IMR-90 (cell line): ENCODE measurements around the gene MYO1F. TPM values are rescaled to one million over a fixed set of nuclear protein-coding genes. Genes with fewer than 3 reads are reported as not detected.

Source experiments
- ATAC-seq: fragments of 200-7000 bp; cut with Tn5 transposase; 2 replicates; pipeline ENCODE4 v1.9.1; 2020; ENCODE audit warnings: low read depth, mild to moderate bottlenecking, moderate library complexity
- BruUV-seq: library from RNA; stranded (reverse); fragments of 400-500 nt; replicated peaks from 2 replicates; lab custom pipeline; 2021; lab: Mats Ljungman, UMichigan
- CTCF ChIA-PET: fragments of 300-600 bp; formaldehyde crosslinking; extraction: SDS; loops from one replicate; lab custom pipeline; 2021; ENCODE audit warnings: antibody characterized with exemption; lab: Yijun Ruan, JAX
- POLR2A ChIA-PET: fragments of 300-600 bp; sonication (Branson Sonifier 250); formaldehyde crosslinking; loops from one replicate; lab custom pipeline; 2022; ENCODE audit warnings: antibody characterized with exemption; ENCODE audit not compliant: unreplicated experiment; lab: Charles Lee
- DNase-seq: peaks from one replicate; pipeline ENCODE4 v3.0.0; 2013
- H2AFZ ChIP-seq: replicated peaks from 2 replicates; pipeline ENCODE3; 2013; ENCODE audit warnings: low read length, mild to moderate bottlenecking; ENCODE audit not compliant: poor library complexity
- H2AK5ac ChIP-seq: 2 replicates; pipeline ENCODE4 v1.6.1; 2013; ENCODE audit warnings: low read depth, low read length, inconsistent platforms
- H2AK9ac ChIP-seq: replicated peaks from 2 replicates; pipeline ENCODE3; 2013; ENCODE audit warnings: mild to moderate bottlenecking, low read depth, low read length, moderate library complexity; ENCODE audit not compliant: poor library complexity
- H2BK120ac ChIP-seq: 2 replicates; pipeline ENCODE4 v1.6.1; 2013; ENCODE audit warnings: low read depth, low read length, inconsistent platforms
- H2BK15ac ChIP-seq: 3 replicates; pipeline ENCODE4 v1.6.1; 2013; ENCODE audit warnings: low read depth, low read length, inconsistent platforms
- H2BK20ac ChIP-seq: 2 replicates; pipeline ENCODE4 v1.6.1; 2013; ENCODE audit warnings: low read depth, mild to moderate bottlenecking, inconsistent platforms, low read length, moderate library complexity
- H2BK5ac ChIP-seq: 2 replicates; pipeline ENCODE4 v1.6.1; 2013; ENCODE audit warnings: mild to moderate bottlenecking, low read depth, low read length, inconsistent platforms; ENCODE audit not compliant: poor library complexity, severe bottlenecking
- H3K14ac ChIP-seq: replicated peaks from 2 replicates; pipeline ENCODE4 v1.6.1; 2013; ENCODE audit warnings: low read depth, low read length, inconsistent platforms
- H3K18ac ChIP-seq: 2 replicates; pipeline ENCODE4 v1.6.1; 2013; ENCODE audit warnings: low read depth, low read length, control low read depth
- H3K23ac ChIP-seq: 2 replicates; pipeline ENCODE4 v1.6.1; 2013; ENCODE audit warnings: low read depth, low read length, inconsistent platforms
- H3K27ac ChIP-seq: 2 replicates; pipeline ENCODE4 v1.5.1; 2013; ENCODE audit warnings: mild to moderate bottlenecking, control low read depth, low read length; ENCODE audit not compliant: insufficient read depth
- H3K27me3 ChIP-seq: 2 replicates; pipeline ENCODE4 v1.6.1; 2013; ENCODE audit warnings: low read length; ENCODE audit not compliant: control insufficient read depth, insufficient read depth
- H3K36me3 ChIP-seq: 2 replicates; pipeline ENCODE4 v1.6.1; 2013; ENCODE audit warnings: low read length, mixed read lengths; ENCODE audit not compliant: control insufficient read depth, insufficient read depth
- H3K4ac ChIP-seq: 2 replicates; pipeline ENCODE4 v1.6.1; 2013; ENCODE audit warnings: low read depth, low read length, inconsistent platforms
- H3K4me1 ChIP-seq: 2 replicates; pipeline ENCODE4 v1.6.1; 2013; ENCODE audit warnings: low read length, mixed read lengths; ENCODE audit not compliant: control insufficient read depth, insufficient read depth
- H3K4me2 ChIP-seq: 2 replicates; pipeline ENCODE4 v1.6.1; 2013; ENCODE audit warnings: low read depth, mild to moderate bottlenecking, control low read depth, low read length, moderate library complexity
- H3K4me3 ChIP-seq: 2 replicates; pipeline ENCODE4 v1.5.1; 2013; ENCODE audit warnings: low read depth, mild to moderate bottlenecking, control low read depth, low read length, moderate library complexity; ENCODE audit not compliant: insufficient read depth
- H3K56ac ChIP-seq: 2 replicates; pipeline ENCODE4 v1.6.1; 2013; ENCODE audit warnings: low read length, inconsistent platforms; ENCODE audit not compliant: insufficient read depth; ENCODE audit errors: extremely low read depth
- H3K79me1 ChIP-seq, 2 experiments: 2 replicates each; pipeline ENCODE4 v1.6.1; 2013; ENCODE audit warnings: low read length in 2 of 2, inconsistent platforms in 1 of 2, low read depth in 1 of 2
- H3K9ac ChIP-seq: 2 replicates; pipeline ENCODE4 v1.6.1; 2013; ENCODE audit warnings: low read depth, low read length, control low read depth
- H3K9me1 ChIP-seq: 2 replicates; pipeline ENCODE4 v1.6.1; 2013; ENCODE audit warnings: low read length, inconsistent platforms; ENCODE audit not compliant: insufficient read depth
- H3K9me3 ChIP-seq: 2 replicates; pipeline ENCODE4 v1.6.1; 2013; ENCODE audit warnings: low read length; ENCODE audit not compliant: control insufficient read depth, insufficient read depth
- H4K20me1 ChIP-seq: 2 replicates; pipeline ENCODE4 v1.6.1; 2013; ENCODE audit warnings: low read length, inconsistent platforms; ENCODE audit not compliant: insufficient read depth
- H4K5ac ChIP-seq: 2 replicates; pipeline ENCODE4 v1.6.1; 2013; ENCODE audit warnings: mild to moderate bottlenecking, low read depth, low read length, control low read depth
- H4K8ac ChIP-seq, 2 experiments: 2 replicates each; pipeline ENCODE4 v1.6.1; 2013; ENCODE audit warnings: low read depth in 2 of 2, low read length in 2 of 2, control low read depth in 1 of 2, inconsistent platforms in 1 of 2
- H4K91ac ChIP-seq: 2 replicates; pipeline ENCODE4 v1.6.1; 2013; ENCODE audit warnings: low read depth, low read length, inconsistent platforms; ENCODE audit not compliant: insufficient read depth
- NFE2L2 ChIP-seq: fragments of 150-350 bp; IDR thresholded peaks from 2 replicates; pipeline ENCODE4 v1.6.1; 2016; ENCODE audit warnings: low read depth, mild to moderate bottlenecking, low read length
- WGBS, 2 experiments: methylation state at CpG; one replicate each; pipeline versions ENCODE4 v1.1.5 to v1.1.7; 2013; ENCODE audit warnings: missing lambda C conversion rate in 2 of 2; ENCODE audit not compliant: insufficient read length in 1 of 2; ENCODE audit errors: extremely low coverage in 2 of 2; 5-methylcytosine and 5-hydroxymethylcytosine counted together
- dilution Hi-C: fragments of 300-500 bp; cut with HindIII; formaldehyde crosslinking; loops from one replicate; pipeline ENCODE4 v1.14.3; 2018; ENCODE audit warnings: low sequenced_read_pairs; ENCODE audit not compliant: unreplicated experiment
- in situ Hi-C: fragments of 300-500 bp; cut with MboI; formaldehyde crosslinking; loops from 3 replicates; pipeline ENCODE4 v1.14.3; 2019; ENCODE audit warnings: low sequenced_read_pairs, inconsistent platforms, mixed read lengths
- intact Hi-C: fragments of 100-400 bp; cut with micrococcal nuclease; formaldehyde crosslinking; loops from 2 replicates; pipeline ENCODE4 v1.10.0; 2022
- polyA plus RNA-seq, 3 experiments: library from polyadenylated mRNA; depleted of rRNA; stranded (reverse); fragments of >200 nt; gene quantifications; 2 replicates each; pipeline ENCODE4 v1.2.3, GENCODE V29; 2012; ENCODE audit warnings: low replicate concordance in 1 of 3
- total RNA-seq: library from RNA; depleted of rRNA; stranded (reverse); fragments of >200 nt; gene quantifications from 2 replicates; pipeline ENCODE4 v1.2.3, GENCODE V29; 2012
- TF ChIP-seq, protein P1 (sequence below): fragments of 150-350 bp; IDR thresholded peaks from 2 replicates; pipeline ENCODE4 v1.6.1; 2016; ENCODE audit warnings: low read depth, mild to moderate bottlenecking, low read length, moderate library complexity, borderline replicate concordance

The MYO1F gene
- total and polyA plus RNA-seq, 2 of the 4 experiments (the other 2 are of a cell fraction): 0.14 to 0.18 TPM

DNA sequence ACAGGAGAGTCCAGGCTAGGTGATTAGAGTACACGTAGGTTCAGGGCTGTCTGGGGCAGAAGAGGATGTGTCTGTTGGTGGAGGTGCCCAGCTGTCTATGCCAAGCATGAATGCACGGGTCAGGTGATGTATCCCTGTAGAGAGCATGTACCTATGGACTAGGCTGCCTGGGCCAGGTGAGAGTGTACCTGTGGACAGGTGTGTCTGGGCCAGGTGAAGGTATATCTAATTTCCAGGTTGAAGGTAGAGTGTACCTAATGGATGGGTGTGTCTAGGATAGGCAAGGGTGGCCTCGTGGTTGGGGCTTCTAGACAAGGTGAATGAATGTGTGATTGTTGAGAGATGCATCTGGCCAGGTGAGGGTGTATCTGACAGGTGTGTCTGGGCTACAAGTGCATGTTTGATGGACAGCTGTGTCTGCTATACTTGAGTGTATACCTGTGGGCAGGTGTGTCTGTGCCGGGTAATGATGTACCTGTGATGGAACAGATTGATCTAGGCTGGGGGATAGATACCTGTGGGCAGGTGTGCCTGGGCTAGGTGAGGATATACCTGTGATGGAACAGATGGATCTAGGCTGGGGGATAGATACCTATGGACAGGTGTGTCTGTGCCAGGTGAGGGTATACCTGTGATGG, 47.8 kb downstream of the MYO1F start:
- H3K9ac ChIP-seq: no peak overlapping the region
- no peak overlapping the region for H3K14ac ChIP-seq
- H3K9me1 ChIP-seq: peaks cover 27% of the 10 kb centered on the region
- H3K4ac ChIP-seq: no peak overlapping the region
- 91% methylated on average over 2 of the region's 4 CpGs; no CpG with 5 or more reads in 1 of the 2 experiments for WGBS, 2 experiments
- 0 out of 2 replicates have a peak overlapping the region, but pooled peaks have one; percentile 4 for H2AK5ac ChIP-seq
- no peak overlapping the region for H2BK5ac ChIP-seq
- BruUV-seq: no TSS peak
- H3K4me1 ChIP-seq: peaks cover 4% of the 10 kb centered on the region
- no peak overlapping the region for H2BK15ac ChIP-seq
- ATAC-seq (no peak), DNase-seq (no peak)
- no peak overlapping the region for H3K18ac ChIP-seq
- no peak overlapping the region for H4K8ac ChIP-seq
- no peak overlapping the region for H2BK120ac ChIP-seq
- CTCF ChIA-PET: no interaction called here
- no peak for TF ChIP-seq NFE2L2
- TF ChIP-seq, protein P1, sequence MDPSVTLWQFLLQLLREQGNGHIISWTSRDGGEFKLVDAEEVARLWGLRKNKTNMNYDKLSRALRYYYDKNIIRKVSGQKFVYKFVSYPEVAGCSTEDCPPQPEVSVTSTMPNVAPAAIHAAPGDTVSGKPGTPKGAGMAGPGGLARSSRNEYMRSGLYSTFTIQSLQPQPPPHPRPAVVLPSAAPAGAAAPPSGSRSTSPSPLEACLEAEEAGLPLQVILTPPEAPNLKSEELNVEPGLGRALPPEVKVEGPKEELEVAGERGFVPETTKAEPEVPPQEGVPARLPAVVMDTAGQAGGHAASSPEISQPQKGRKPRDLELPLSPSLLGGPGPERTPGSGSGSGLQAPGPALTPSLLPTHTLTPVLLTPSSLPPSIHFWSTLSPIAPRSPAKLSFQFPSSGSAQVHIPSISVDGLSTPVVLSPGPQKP: no peak
- no peaks in the 10 kb centered on the region for H3K27me3 ChIP-seq
- no peak overlapping the region for H3K23ac ChIP-seq
- H3K27ac ChIP-seq: no peak overlapping the region
- no peak overlapping the region for H4K5ac ChIP-seq
- H3K36me3 ChIP-seq: no peaks in the 10 kb centered on the region
- in situ Hi-C loops: no loop called here
- peaks cover 24 to 32% of the 10 kb centered on the region in 2 experiments for H3K79me1 ChIP-seq
- no peak overlapping the region for H2BK20ac ChIP-seq
- H2AFZ ChIP-seq: peak overlapping the region; percentile 33
- dilution Hi-C loops: no loop called here
- intact Hi-C loops: no loop called here
- H4K91ac ChIP-seq: no peak overlapping the region
- POLR2A ChIA-PET: no interaction called here
- H3K9me3 ChIP-seq: no peaks in the 10 kb centered on the region
- no peak overlapping the region for H3K4me2 ChIP-seq
- peaks cover 24% of the 10 kb centered on the region; the same call in 1 of the 2 replicates for H4K20me1 ChIP-seq
- peak overlapping the region; percentile 81 for H2AK9ac ChIP-seq
- H3K56ac ChIP-seq: no peak overlapping the region
- no peak overlapping the region for H3K4me3 ChIP-seq
